GM19324 (cell line): ENCODE results near the gene FAHD1.
A peak's percentile ranks its signal among the peaks of the same experiment; 100 is the strongest.

Source experiments
- ATAC-seq: cut with Tn5 transposase; IDR thresholded peaks from one replicate; pipeline ENCODE4 v1.9.1; 2021; ENCODE audit warnings: mild to moderate bottlenecking, moderate library complexity; ENCODE audit not compliant: unreplicated experiment, low FRiP score

The FAHD1 gene

DNA sequence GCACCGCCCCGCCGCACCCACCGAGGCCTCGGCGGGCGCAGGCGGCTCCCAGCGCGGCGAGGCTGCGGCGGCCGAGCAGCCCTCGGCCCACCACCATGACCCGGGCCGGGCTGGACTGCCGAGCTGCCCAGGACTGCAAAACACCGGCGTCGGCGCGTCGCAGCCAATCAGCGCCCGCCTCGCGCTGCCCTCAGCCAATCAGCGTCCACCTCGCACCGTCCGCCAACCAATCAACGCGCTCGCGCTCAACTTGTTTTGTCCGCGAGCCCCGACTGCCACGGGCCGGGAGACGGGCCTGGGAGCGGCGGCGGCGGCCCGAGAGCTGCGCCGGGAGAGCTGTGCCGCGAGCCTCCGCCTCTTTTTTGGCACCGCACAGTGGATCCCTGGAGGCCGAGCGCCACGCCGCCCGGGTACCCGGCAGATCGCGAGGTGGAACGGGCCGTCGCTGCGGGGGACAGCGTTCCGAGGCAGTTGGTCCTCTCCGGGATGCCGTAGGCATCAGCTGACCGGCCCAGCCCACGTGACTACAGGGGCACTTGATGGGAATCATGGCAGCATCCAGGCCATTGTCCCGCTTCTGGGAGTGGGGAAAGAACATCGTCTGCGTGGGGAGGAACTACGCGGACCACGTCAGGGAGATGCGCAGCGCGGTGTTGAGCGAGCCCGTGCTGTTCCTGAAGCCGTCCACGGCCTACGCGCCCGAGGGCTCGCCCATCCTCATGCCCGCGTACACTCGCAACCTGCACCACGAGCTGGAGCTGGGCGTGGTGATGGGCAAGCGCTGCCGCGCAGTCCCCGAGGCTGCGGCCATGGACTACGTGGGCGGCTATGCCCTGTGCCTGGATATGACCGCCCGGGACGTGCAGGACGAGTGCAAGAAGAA, at the start of gene FAHD1, which contains the start of gene HAGH:
FAHD1 (plus strand) TSS at position 516 of the 883 bp plus-strand sequence; CDS start at position 549, 33 bp downstream.
HAGH (minus strand) TSS at position 135 of the 883 bp plus-strand sequence; CDS start at position 97, 38 bp downstream.
- ATAC-seq = peak; percentile 88

- ATAC-seq = no peak
Observed at GRCh38 chr16:1777375-1778199, 49.4 kb upstream of the FAHD1 start.

GRCh38 chr16:1778200-1779179, 48.5 kb upstream of the FAHD1 start:
- no peak for ATAC-seq

GRCh38 chr16:1779234-1779701, 47.7 kb upstream of the FAHD1 start:
- no peak for ATAC-seq

- no peak for ATAC-seq
Observed at GRCh38 chr16:1779741-1780676, 47.0 kb upstream of the FAHD1 start.

- ATAC-seq = no peak
Observed at GRCh38 chr16:1780677-1781072, 46.3 kb upstream of the FAHD1 start.

DNA sequence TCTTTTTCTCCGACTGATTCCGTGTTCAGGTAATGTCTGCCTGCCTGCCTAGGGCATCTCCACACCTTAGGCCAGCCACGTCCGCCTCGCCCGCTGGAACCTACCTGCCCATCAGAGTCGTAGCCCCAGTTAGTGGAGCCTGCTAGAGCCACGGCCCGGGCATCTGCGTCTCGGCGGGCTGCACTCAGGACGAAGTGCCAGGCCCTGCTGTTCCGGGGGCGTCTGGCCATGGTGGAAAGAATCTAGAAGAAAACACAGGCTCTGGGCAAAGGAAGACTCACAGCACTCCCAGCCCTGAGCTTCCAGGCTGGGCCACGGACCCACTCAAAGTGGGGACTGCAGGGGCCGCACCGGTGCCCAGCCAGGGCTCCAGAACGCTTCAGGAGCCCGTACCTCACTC, 45.8 kb upstream of the FAHD1 start:
- no peak for ATAC-seq

GRCh38 chr16:1781758-1782407, 45.1 kb upstream of the FAHD1 start:
- ATAC-seq = peak; percentile 3

GRCh38 chr16:1782408-1783264, 44.4 kb upstream of the FAHD1 start, which contains the start of the genes NUBP2 and SPSB3:
NUBP2 (plus strand) TSS chr16:1782960; CDS start chr16:1783021, 61 bp downstream.
SPSB3 (minus strand) TSS chr16:1782571; CDS start chr16:1781483, 1,088 bp downstream.
- ATAC-seq = peak; percentile 87

DNA sequence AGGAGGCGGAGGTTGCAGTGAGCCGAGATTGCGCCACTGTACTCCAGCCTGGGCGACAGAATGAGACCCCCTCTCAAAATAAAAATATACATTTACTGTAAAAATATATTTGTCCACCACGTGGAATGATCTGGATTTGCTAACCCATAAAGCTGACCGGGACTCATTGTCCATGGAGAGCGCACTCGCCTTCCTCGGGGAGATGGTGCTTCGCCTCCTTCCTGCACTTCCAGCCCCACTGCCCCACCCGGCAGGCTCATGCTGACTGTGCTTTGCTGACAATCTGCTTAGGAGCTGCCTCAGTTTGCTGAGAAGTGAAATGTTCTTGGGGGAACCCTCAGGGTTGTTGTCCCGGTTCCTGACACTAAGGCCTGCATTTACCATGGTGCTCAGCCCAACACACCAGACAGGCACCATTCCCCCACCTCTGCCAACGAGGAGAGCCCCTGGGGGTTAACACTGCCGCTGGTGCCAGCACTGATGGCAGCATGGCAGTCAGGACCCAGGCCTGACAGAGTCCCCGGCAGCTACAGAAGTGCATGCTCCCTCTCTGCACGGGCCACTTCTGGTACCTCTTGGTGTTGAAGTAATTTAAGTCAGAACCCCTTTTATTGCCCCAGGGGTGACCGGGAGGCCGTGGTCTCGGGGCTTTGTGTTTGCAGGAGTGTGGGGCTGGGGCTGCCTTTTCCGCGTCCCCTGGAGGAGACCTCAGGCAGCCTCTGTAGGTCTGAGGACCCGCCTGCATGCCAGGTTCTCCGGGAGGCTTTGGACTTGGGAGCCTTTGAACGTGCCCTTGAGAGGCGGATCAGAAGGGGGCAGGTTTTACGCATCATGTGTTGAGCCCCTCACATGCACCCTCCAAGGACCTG, 41.8 kb upstream of the FAHD1 start:
- ATAC-seq = no peak

DNA sequence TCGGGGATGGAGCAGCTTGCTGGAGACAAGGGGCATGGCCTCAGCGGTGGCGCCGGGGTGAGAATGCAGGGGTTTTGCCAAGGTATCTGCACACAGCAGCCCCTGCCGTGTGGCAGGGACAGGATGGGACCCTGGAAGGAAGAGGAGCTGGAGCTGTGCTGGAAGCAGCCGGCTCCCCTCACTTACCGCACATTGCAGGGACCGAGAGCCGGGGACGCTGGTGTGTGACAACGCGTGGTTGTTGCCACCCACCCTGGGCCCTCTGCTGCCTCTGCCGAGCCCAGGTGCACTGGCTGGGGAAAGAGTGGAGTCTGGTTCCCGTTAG, 41.2 kb upstream of the FAHD1 start:
- ATAC-seq = no peak

- no peak for ATAC-seq
Observed at GRCh38 chr16:1786242-1787055, 40.6 kb upstream of the FAHD1 start.

GRCh38 chr16:1787056-1787321, 40.0 kb upstream of the FAHD1 start:
- ATAC-seq = no peak

DNA sequence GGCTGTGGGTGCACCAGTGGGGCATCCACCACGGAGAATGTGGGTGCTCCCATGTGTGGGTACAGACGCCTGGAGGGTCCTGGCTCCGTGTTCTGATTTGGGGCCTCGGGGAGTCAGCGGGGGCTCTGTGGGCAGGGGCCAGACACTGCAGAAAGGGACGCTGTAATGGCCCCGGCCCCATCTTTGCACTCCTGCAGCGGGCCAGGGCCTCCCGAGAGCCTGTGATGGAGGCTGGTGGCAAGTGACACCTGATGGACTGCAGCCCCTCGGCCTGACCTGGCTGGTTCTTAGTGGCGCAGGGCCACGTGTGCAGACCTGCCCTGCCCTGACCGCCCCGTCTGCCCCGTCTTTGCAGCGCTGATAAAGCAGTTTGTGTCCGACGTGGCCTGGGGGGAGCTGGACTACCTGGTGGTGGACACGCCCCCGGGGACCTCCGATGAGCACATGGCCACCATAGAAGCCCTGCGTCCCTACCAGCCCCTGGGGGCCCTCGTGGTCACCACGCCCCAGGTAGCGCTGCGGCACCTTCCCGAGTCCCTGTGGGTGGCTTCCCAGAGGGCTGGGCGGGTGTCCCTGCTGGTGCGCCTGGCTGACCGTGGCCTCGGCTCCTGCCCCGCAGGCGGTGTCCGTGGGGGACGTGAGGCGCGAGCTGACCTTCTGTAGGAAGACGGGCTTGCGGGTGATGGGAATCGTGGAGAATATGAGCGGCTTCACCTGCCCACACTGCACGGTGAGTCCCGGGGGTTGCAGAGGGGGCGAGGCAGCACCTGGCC, 39.5 kb upstream of the FAHD1 start:
- ATAC-seq = no peak

DNA sequence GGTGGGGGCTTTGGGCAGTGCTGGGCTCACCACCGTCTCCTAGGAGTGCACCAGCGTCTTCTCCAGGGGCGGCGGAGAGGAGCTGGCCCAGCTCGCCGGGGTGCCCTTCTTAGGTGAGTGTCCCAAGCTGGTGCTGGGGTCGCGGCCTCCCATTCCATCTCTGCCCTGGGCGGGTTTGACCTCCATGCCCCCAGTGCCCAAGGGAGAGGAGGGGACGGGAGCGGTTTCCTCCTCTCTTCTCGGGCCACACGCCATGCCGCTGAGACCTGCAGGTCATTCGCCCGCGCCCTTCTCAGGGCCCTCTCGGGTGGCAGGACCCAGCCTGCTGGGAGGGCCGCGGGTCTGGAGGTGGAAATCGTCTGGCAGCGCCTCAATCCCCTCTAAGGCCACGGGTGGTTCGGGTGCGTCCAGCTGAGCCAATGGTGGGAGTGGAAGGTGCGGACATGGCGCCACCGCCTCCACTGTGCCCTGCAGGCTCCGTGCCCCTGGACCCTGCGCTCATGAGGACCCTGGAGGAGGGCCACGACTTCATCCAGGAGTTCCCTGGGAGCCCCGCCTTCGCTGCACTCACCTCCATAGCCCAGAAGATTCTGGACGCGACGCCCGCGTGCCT, 38.8 kb upstream of the FAHD1 start:
- ATAC-seq = no peak
